ENCODE measurements around the gene PALLD. TPM values are rescaled to one million over a fixed set of nuclear protein-coding genes. Genes with fewer than 3 reads are reported as not detected.

PALLD gene
- total RNA-seq, 1 experiment from 2014 or later, result 166 TPM

- intact Hi-C loops (cut with micrococcal nuclease), result no loop called here
- H3K4me1 ChIP-seq (ENCODE audit: control insufficient read depth in 1 of 2, insufficient read depth in 2 of 2, low read length in 2 of 2), result peaks cover 0 to 5% of the 10 kb centered on the region in 2 experiments; a peak in 1 of 4 replicates
- H3K9me3 ChIP-seq (ENCODE audit: control insufficient read depth in 1 of 2, insufficient read depth in 1 of 2, low read depth in 1 of 2, low read length in 2 of 2), result no peaks in the 10 kb centered on the region
- no peak overlapping the region for H3K4me2 ChIP-seq (ENCODE audit: low read length)
- no peaks in the 10 kb centered on the region for H3K79me2 ChIP-seq (ENCODE audit: insufficient read depth, low read length)
- no peak overlapping the region for H3K27ac ChIP-seq (ENCODE audit: low read depth, low read length)
- no peaks in the 10 kb centered on the region for H3K9me2 ChIP-seq (ENCODE audit: insufficient read depth)
- H3K27me3 ChIP-seq (ENCODE audit: insufficient read depth, low read length), result no peaks in the 10 kb centered on the region
- BruUV-seq (replicated peaks), result no TSS peak
- no peak overlapping the region for H3K9ac ChIP-seq (ENCODE audit: low read length)
- H3K36me3 ChIP-seq (ENCODE audit: control insufficient read depth in 1 of 2, insufficient read depth in 2 of 2, low read length in 2 of 2), result no peaks in the 10 kb centered on the region
- no peak for ATAC-seq
- ChIA-PET POLR2A (no interaction called here), CTCF (no interaction called here), RAD21 (ENCODE audit: low non-redundant PET in 1 of 2, low total read pairs in 2 of 2, uncharacterized antibody in 2 of 2, unreplicated experiment in 2 of 2) (no interaction called here)
- TF ChIP-seq EZH2 (IDR thresholded peaks at IDR 0.05) (no peak), EZH2phosphoT487 (IDR thresholded peaks at IDR 0.05; ENCODE audit: borderline replicate concordance) (no peak), FOSL1 (IDR thresholded peaks at IDR 0.05; ENCODE audit: low read depth) (no peak), SRF (IDR thresholded peaks at IDR 0.05; ENCODE audit: low read depth) (no peak), SP1 (IDR thresholded peaks at IDR 0.05; ENCODE audit: low read depth) (no peak), RAD21 (IDR thresholded peaks at IDR 0.05; ENCODE audit: low read depth) (no peak), EGR1 (IDR thresholded peaks at IDR 0.05; ENCODE audit: low read depth) (no peak), ZNF274 (IDR thresholded peaks at IDR 0.05; ENCODE audit: low read depth, low read length) (no peak), POLR2A (IDR thresholded peaks at IDR 0.05; ENCODE audit: borderline replicate concordance, extremely low read depth, insufficient read depth, insufficient read length) (no peak), MAX (IDR thresholded peaks at IDR 0.05) (no peak), TCF7L2 (IDR thresholded peaks at IDR 0.05; ENCODE audit: borderline replicate concordance, extremely low read depth, insufficient read depth, insufficient read length) (no peak), ELF1 (IDR thresholded peaks at IDR 0.05; ENCODE audit: borderline replicate concordance, low read depth) (no peak), CBX3 (IDR thresholded peaks at IDR 0.05; ENCODE audit: low read depth) (no peak), ZFX (IDR thresholded peaks at IDR 0.05) (no peak), JUND (IDR thresholded peaks at IDR 0.05) (no peak), SIN3A (IDR thresholded peaks at IDR 0.05; ENCODE audit: low read depth) (no peak), REST (IDR thresholded peaks at IDR 0.05; ENCODE audit: low read depth) (no peak), POLR2AphosphoS5 (IDR thresholded peaks at IDR 0.05; ENCODE audit: low read depth, low read length) (no peak)
- TF ChIP-seq, protein P1, sequence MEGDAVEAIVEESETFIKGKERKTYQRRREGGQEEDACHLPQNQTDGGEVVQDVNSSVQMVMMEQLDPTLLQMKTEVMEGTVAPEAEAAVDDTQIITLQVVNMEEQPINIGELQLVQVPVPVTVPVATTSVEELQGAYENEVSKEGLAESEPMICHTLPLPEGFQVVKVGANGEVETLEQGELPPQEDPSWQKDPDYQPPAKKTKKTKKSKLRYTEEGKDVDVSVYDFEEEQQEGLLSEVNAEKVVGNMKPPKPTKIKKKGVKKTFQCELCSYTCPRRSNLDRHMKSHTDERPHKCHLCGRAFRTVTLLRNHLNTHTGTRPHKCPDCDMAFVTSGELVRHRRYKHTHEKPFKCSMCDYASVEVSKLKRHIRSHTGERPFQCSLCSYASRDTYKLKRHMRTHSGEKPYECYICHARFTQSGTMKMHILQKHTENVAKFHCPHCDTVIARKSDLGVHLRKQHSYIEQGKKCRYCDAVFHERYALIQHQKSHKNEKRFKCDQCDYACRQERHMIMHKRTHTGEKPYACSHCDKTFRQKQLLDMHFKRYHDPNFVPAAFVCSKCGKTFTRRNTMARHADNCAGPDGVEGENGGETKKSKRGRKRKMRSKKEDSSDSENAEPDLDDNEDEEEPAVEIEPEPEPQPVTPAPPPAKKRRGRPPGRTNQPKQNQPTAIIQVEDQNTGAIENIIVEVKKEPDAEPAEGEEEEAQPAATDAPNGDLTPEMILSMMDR (IDR thresholded peaks at IDR 0.05 in 2 of 3, conservative IDR thresholded peaks at IDR 0.05 in 1 of 3; ENCODE audit: borderline replicate concordance in 1 of 3, insufficient read depth in 1 of 3, low read depth in 2 of 3, low read length in 2 of 3), result no peak
- TF ChIP-seq, protein P2, sequence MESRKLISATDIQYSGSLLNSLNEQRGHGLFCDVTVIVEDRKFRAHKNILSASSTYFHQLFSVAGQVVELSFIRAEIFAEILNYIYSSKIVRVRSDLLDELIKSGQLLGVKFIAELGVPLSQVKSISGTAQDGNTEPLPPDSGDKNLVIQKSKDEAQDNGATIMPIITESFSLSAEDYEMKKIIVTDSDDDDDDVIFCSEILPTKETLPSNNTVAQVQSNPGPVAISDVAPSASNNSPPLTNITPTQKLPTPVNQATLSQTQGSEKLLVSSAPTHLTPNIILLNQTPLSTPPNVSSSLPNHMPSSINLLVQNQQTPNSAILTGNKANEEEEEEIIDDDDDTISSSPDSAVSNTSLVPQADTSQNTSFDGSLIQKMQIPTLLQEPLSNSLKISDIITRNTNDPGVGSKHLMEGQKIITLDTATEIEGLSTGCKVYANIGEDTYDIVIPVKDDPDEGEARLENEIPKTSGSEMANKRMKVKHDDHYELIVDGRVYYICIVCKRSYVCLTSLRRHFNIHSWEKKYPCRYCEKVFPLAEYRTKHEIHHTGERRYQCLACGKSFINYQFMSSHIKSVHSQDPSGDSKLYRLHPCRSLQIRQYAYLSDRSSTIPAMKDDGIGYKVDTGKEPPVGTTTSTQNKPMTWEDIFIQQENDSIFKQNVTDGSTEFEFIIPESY (IDR thresholded peaks at IDR 0.05; ENCODE audit: extremely low read depth, insufficient replicate concordance, low read length), result no peak
- DNase-seq (ENCODE audit: low read depth, low spot score), result no peak
- no peaks in the 10 kb centered on the region for H4K20me1 ChIP-seq (ENCODE audit: insufficient read depth)
- H2AFZ ChIP-seq (ENCODE audit: low read depth, low read length, poor library complexity, severe bottlenecking), result no peak overlapping the region
- H3K4me3 ChIP-seq (replicated peaks in 1 of 2; ENCODE audit: low read depth in 1 of 2, low read length in 2 of 2), result no peak overlapping the region
These were observed 308.5 kb downstream of the PALLD start for GRCh38 chr4:168805341-168805740.
